K562 (cell line): ENCODE data around the gene RASSF7.

Experiments
- EGR1 ChIP-seq: fragments of 450-650 bp; conservative IDR thresholded peaks from 2 replicates; pipeline ENCODE4 v1.6.1; 2017; ENCODE audit warnings: mild to moderate bottlenecking
- GTF2F1 ChIP-seq: IDR thresholded peaks from 2 replicates; pipeline ENCODE4 v1.6.1; 2011; ENCODE audit warnings: low read depth, low read length, improper control_type of control experiment
- IRF2 ChIP-seq: sonication (generic); formaldehyde crosslinking; IDR thresholded peaks from 2 replicates; pipeline ENCODE4 v1.8.1; 2022; ENCODE audit warnings: mild to moderate bottlenecking, missing genetic modification reagents
- KDM2B ChIP-seq: fragments of 250-450 bp; sonication (Bioruptor Pico); IDR thresholded peaks from 2 replicates; pipeline ENCODE4 v1.8.0; 2021; ENCODE audit warnings: mild to moderate bottlenecking, moderate library complexity
- NRF1 ChIP-seq, 2 experiments: fragments of 450-650 bp; IDR thresholded peaks in 1 of 2; conservative IDR thresholded peaks in 1 of 2; 2 replicates each; pipeline ENCODE4 v1.6.1; 2014; ENCODE audit warnings: mild to moderate bottlenecking in 2 of 2
- RB1 ChIP-seq: fragments of 450-650 bp; IDR thresholded peaks from 2 replicates; pipeline ENCODE4 v1.6.1; 2017; ENCODE audit warnings: low read depth, mild to moderate bottlenecking
- RFX7 ChIP-seq: fragments of 250-450 bp; sonication (Bioruptor Pico); IDR thresholded peaks from 2 replicates; pipeline ENCODE4 v1.5.1; 2021; ENCODE audit warnings: mild to moderate bottlenecking
- SMAD1 ChIP-seq: fragments of 150-350 bp; IDR thresholded peaks from 2 replicates; pipeline ENCODE4 v1.6.1; 2014; ENCODE audit warnings: low read length, low read depth; ENCODE audit not compliant: partially characterized antibody
- SP1 ChIP-seq: sonication (generic); formaldehyde crosslinking; IDR thresholded peaks from 2 replicates; pipeline ENCODE4 v1.8.1; 2022; ENCODE audit warnings: mild to moderate bottlenecking, missing genetic modification reagents
- ZNF830 ChIP-seq: fragments of 250-450 bp; sonication (Bioruptor Pico); IDR thresholded peaks from 2 replicates; pipeline ENCODE4 v1.5.0; 2021; ENCODE audit warnings: mild to moderate bottlenecking
- TF ChIP-seq, protein P1 (sequence below): sonication (generic); formaldehyde crosslinking; IDR thresholded peaks from 2 replicates; pipeline ENCODE4 v1.8.1; 2023; ENCODE audit warnings: mild to moderate bottlenecking, missing genetic modification reagents
- TF ChIP-seq, protein P2 (sequence below): fragments of 450-650 bp; IDR thresholded peaks from 2 replicates; pipeline ENCODE4 v1.6.1; 2018; ENCODE audit not compliant: partially characterized antibody

DNA sequence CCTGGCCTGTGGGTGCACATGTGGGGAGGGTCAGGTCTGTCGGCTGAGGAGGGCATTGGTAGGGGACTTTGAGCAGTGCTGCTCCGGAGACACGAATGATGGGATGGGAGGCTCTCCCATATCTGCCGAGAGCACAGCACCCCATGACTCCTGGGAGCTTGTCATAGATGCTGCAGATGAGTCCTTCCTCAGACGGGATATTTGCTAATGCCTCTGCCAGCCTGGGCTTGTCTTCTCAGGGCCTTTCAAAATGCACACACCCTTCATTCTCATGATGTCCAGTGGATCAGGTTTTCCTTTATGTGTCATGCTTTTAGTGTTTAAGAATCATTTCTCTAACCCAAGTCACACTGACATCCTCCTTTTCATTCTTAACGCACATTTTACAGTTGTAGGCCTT, 45.6 kb upstream of the RASSF7 start:
- TF ChIP-seq SMAD1: no peak
- no peak for TF ChIP-seq KDM2B (CRISPR knock-in tag)
- TF ChIP-seq EGR1: no peak
- no peak for TF ChIP-seq RB1
- TF ChIP-seq, protein P1, sequence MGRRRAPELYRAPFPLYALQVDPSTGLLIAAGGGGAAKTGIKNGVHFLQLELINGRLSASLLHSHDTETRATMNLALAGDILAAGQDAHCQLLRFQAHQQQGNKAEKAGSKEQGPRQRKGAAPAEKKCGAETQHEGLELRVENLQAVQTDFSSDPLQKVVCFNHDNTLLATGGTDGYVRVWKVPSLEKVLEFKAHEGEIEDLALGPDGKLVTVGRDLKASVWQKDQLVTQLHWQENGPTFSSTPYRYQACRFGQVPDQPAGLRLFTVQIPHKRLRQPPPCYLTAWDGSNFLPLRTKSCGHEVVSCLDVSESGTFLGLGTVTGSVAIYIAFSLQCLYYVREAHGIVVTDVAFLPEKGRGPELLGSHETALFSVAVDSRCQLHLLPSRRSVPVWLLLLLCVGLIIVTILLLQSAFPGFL: no peak
- no peak for TF ChIP-seq RFX7 (CRISPR knock-in tag)
- no peak for TF ChIP-seq IRF2 (CRISPR knock-in tag)
- no peak for TF ChIP-seq NRF1 (conservative IDR thresholded peaks at IDR 0.05 in 1 of 2, IDR thresholded peaks at IDR 0.05 in 1 of 2)
- no peak for TF ChIP-seq ZNF830 (CRISPR knock-in tag)
- TF ChIP-seq SP1 (CRISPR knock-in tag): no peak
- no peak for TF ChIP-seq GTF2F1
- TF ChIP-seq, protein P2, sequence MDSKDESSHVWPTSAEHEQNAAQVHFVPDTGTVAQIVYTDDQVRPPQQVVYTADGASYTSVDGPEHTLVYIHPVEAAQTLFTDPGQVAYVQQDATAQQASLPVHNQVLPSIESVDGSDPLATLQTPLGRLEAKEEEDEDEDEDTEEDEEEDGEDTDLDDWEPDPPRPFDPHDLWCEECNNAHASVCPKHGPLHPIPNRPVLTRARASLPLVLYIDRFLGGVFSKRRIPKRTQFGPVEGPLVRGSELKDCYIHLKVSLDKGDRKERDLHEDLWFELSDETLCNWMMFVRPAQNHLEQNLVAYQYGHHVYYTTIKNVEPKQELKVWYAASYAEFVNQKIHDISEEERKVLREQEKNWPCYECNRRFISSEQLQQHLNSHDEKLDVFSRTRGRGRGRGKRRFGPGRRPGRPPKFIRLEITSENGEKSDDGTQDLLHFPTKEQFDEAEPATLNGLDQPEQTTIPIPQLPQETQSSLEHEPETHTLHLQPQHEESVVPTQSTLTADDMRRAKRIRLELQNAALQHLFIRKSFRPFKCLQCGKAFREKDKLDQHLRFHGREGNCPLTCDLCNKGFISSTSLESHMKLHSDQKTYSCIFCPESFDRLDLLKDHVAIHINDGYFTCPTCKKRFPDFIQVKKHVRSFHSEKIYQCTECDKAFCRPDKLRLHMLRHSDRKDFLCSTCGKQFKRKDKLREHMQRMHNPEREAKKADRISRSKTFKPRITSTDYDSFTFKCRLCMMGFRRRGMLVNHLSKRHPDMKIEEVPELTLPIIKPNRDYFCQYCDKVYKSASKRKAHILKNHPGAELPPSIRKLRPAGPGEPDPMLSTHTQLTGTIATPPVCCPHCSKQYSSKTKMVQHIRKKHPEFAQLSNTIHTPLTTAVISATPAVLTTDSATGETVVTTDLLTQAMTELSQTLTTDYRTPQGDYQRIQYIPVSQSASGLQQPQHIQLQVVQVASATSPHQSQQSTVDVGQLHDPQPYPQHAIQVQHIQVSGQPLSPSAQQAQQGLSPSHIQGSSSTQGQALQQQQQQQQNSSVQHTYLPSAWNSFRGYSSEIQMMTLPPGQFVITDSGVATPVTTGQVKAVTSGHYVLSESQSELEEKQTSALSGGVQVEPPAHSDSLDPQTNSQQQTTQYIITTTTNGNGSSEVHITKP: no peak
